Measurements from ENCODE around the gene PWWP2B.

The PWWP2B gene

DNA sequence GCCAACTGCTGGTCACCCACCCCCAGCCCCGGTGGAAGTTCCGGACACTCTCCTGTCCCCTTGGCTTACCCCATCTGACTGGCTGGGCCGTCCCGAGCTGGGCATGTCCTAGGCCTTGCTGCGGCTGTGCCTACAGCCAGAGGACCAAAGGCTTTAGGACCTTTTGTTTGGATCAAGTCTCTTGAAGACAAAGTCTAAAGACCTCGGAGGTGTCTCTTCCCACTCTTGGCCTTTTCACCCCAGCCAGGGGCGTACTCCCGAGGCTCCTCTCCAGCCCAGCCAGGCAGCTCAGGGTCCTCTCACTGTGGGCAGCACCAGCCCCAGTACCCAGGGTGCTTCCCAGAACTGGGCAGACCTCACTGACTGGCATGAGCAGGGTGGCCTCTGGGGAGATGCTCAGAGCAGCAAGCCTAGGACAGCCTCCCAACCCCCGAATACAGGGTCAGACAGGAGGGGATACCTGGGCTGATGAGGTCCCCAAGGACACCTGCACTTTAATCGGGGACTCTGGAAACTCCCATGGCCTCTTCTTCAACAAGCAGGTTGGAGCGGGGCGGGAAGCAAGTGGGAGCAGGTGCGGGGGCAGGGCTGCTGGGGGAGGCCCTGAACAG lies 2.7 kb upstream of the PWWP2B start:
- DNase-seq (ENCODE audit: low read depth) = no peak

DNA sequence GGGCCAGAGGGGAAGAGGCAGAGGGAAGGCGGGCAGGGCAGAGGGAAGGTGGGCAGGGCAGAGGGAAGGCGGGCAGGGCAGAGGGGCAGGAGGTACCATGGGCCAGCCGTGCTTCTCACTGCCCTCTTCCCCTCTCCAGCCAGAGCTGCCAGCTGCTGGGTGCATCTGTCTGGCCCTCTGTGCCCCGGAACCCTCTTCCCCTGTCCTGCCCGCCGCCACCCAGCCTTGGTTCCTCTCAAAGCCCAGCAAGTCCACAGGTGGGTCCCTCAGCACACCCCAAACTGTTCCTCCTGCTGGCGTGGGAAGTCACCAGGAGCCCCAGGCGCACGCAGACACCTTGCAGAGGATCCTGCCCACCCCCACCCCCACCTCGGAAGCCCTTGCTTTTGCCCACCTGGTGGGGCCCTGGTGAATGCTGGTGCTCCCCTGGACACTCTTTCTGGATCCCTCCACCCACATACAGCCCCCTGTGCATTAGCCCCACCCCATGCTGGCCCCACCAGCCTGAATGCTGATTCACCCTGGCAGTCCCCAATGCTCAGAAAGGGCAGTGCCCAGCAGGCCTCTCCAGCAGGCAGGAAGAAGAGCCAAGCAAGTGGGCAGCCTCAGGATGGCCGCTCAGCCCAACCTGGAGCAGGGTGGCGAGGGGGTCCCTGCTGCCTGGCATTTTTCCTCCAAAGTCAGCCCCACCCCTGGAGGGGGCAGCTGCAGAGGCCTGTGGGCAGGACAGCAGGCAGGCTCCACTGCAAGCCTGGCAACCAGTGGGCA lies 1.9 kb upstream of the PWWP2B start:
- no peak for DNase-seq (ENCODE audit: low read depth)

DNA sequence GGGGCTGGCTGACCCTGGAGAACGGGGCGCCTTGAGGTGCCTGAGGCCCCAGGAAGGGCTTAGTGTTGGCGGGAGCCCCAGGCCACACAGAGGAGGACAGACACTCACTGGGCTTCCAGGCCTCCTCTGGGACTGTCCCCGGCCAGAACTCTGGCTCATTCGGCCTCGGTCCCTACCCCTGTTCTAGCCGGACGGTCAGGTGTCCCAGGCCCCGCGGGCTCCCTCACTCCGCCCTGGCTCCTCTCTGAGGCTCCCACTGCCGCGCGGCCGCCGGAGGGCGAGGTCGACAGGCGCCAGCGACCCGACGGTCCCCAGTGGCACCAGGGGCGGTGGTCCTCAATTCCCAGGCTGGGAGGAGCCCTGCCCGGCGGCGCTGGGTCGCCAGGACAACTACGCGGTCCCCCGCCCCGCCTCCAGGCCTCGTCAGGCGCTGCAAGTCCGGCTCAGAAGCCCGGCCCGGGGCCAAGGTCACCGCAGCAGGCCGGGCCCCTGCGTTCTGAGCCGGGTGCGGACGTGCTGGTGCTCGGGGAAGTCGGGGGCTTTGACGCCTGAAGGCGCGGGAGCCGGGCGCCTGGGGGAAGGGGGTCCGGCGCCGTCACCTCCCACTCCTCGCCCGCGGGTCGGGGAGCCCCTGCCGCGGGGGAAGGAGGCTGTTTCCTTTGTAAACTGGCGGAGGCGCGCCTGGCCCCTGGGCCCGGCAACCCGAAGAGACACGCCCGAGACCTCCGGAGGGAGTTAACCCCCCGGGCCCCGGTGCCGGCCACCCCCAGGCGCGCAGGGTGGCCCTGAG lies 1.1 kb upstream of the PWWP2B start:
- DNase-seq (ENCODE audit: low read depth) = no peak

DNA sequence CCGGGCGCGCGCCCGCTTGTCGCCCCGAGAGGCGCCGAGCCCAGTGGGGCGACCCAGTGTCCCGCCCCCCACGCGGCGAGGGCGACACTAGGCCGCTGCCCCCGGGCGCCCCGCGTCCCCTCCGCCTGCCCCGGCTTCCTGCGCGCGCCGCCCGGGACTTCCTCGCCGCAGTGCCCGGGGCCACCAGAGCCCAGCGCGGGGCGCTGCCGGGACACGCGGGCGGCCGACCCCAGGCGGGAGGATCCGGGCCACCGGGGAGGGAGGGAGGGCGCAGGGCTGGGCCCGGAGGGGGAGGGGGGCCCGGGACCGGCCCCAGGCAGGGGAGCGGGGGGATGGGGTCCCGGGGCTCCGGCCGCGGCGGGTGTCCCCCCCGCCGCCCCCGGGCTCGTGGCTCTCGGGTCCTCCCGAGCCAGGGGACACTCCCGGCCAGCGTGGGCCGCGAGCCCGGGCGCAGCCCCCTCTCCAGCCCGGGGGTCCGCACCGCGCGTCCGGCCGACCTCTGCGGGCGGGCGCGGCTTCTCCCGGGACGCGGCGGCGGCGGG lies 435 bp upstream of the PWWP2B start:
- DNase-seq (ENCODE audit: low read depth) = no peak

DNA sequence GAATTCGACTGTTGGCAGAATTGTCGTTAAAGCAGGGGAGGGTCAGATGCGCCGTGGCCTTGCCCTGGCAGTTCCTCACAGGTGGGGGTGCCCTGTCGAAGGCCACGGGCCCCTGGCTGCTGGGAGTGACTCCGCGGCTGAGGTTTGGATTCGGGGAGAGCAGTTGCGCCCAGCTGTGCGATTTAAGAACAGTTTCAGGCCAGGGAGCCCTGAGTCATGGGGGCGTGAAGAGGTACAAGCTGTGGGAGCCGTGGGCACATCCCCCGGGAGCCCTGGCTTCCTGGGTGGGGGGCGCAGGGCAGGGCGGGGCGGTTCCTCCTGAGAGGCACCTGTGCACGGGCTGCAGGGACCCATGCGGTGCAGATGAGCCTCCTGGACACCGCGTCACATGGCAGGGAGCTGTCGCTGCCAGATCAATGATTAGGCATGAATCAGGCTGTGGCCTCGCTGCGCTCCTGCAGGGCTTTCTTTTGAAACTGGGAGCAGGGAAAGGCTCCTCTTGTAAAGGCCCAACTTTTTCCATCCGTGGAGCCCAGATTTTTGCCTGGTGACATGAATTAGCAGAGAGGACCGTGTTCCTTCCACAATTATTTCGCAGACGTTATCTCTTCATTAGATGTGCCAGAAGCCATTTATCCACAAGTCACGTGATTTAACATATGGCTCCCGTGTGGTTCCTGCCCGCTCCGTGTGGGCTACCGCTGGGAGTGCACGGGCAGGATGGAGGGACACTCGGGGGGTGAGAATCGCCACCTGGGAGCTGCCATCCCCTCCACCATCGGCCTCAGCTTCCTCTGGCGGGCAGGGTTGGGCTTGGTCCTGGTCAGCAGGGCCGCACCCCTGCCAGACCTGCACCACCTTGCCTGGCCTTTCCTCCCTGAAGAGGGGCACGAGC lies 918 bp downstream of the PWWP2B start:
- no peak for DNase-seq (ENCODE audit: low read depth)

DNA sequence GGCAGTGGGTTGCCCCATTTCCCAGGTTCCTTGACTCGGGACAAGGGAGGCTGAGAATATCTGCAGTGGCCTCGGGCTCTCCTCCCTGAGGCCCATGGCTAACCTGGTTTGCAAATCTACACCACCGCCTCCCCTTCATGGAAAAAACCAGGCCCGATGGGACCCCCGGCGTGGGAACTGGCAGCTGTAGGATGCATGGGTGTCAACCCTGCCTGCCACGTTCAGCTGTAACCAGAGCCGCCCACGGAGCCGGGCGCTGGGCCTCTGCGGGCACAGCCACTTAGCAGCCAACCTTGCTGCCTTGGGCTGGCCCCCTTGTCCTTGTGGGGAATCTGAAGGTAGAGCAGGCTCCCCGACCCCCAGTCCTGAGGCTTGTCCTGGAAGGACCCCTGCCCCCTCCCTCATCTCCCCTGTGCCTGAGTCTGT lies 1.6 kb downstream of the PWWP2B start:
- DNase-seq (ENCODE audit: low read depth) = no peak

DNA sequence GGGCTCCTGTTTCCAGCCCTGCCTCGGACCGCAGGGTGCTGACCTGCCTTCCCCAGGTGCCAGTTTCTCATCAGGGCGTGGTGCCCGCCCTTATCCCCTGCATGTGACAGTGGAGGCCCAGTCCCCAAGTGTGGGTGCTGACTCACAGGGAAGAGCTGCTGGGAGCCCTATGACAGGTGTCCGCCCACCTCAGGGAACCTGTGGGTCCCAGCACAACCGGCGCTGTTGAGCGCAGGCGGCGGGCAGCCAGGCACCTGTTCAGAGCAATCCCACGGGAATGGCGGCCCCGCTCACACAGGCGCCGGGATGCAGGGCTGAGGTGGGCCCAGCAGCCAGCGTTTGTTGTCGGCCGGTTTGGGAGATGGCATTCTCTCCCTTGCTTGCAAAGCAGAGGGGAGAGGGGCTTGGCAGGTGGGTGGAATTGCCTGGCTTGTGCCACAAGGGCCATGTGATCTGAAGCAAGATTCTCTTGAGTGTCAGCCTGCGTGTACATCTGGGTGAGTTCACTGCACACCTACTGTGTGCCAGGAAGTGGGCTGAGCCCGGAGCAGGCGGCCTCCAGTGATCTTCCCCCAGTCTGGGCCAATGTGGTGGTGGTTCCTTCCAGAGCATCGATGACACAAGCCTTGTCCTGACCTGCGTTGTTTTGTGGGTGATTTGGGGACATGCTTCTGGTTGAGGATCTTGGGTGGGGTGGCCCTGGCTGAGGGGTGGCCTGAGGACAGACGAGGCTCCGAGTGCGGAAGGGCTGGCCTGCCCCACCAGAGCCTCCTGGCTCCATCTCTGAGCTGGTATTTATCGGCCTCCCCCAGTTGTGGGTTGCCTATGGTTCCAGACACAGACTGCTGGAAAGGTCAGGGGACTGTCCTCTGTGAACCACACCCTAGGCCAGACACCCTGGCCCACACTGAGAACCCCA lies 2.4 kb downstream of the PWWP2B start:
- no peak for DNase-seq (ENCODE audit: low read depth)

DNA sequence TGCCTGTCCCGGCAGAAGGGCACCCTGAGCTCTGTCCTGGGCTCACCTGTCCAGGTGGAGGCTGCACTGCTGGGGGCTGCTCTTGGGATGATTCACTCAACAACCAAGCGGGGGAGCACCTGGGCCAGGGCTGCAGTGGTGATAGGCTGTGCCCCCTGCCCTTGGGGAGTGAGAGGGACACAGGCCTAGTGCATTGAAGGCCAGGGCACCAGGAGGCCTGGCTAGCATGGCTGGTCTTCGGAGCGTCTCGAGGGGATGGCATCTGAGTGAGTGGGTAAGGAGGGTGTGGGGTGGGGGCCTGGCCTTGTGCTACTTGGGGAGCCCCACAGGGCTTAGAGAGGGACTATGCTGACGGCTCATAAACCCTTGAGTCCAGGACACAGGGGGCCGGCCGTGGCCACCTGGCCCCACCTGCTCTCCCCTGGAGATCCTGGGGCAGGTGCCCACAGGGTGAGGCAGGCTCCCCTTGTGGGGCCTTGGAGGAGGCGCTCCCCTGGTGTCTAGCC lies 3.1 kb downstream of the PWWP2B start:
- DNase-seq (ENCODE audit: low read depth) = no peak

DNA sequence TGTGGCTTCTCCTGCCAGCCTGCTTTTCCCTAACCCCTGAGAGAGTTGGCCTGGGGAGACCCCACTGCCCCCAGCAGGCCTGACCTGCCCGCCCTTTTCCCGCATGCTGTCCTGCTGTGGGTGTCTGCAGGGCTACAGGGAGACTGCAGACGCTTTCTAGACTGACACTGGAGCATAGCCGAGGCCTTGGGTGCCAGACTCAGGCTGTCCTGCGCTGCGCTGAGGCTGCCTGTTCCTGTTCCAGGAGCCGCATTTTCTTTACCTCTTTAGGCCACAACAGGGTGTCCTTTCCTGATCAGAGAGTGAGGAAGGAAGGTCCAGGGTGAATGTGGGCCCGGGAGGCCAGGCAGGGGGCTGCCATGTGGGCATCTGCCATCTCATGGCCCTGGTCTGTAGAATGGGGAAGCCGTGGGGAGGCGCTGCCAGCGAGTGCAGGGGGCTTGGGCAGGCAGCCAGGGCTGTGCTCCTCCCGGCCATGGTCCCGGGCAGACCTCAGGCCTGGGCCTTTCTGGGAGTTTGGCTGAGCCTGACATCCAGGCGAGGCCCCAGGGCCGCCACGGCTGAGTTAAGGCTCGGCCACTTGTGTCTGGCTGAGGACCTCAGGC lies 3.6 kb downstream of the PWWP2B start:
- no peak for DNase-seq (ENCODE audit: low read depth)

DNA sequence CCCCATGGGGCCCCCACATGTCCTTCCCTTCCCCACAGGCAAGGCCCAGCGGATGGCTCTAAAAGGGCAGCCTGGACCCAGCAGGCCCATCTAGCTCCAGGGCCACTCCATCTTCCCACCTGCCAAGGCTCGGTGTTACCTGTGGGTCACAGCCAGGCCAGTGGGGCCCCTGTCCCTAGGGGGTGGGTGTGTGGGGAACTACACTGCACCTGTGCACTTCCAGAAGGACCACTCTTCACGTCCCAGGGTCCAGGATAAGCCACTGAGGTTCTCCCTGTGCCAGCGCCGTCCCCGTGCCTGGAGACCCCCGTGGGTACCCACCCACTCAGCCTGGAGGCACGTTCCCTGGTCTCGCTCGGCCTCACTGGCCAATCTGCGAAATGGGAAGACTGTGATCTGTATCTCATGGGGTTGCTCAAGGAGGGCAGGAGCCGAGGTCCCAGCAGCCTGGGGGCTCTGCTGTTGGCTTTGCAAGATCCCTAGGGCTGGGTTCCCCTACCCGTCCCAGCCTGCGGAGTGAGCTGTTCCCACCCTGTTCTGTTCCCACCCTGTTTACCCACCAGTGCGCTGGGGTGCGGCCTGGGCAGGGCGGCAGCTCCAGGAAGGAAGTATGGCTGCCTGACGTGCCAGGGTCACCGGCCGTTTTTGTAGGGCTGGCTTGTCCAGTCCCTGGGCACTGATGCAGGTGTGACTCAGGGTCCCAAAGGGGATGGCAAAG lies 4.6 kb downstream of the PWWP2B start:
- no peak for DNase-seq (ENCODE audit: low read depth)

DNA sequence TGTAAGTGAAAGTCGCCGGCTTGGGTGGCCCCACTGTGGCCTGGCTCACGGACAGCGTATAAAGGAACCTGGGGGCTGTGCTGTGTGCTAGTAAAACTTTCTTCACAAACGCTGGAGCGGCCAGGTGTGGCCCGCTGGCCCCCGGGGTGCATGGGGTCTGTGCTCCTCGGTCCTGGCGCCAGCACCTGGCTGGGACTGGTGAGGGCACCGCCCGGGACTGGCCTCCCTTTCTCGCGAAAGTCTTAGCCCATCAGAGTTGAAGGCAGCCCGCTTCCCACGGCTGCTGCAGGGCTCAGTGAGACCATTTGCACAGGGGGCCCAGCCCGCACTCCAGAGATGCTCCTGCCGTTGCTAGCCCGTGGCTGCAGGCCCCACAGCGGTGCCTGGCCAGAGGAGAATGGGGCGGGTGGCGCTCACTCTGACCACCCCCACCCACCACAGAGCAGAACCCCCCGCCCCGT lies 5.8 kb downstream of the PWWP2B start:
- DNase-seq (ENCODE audit: low read depth) = no peak

DNA sequence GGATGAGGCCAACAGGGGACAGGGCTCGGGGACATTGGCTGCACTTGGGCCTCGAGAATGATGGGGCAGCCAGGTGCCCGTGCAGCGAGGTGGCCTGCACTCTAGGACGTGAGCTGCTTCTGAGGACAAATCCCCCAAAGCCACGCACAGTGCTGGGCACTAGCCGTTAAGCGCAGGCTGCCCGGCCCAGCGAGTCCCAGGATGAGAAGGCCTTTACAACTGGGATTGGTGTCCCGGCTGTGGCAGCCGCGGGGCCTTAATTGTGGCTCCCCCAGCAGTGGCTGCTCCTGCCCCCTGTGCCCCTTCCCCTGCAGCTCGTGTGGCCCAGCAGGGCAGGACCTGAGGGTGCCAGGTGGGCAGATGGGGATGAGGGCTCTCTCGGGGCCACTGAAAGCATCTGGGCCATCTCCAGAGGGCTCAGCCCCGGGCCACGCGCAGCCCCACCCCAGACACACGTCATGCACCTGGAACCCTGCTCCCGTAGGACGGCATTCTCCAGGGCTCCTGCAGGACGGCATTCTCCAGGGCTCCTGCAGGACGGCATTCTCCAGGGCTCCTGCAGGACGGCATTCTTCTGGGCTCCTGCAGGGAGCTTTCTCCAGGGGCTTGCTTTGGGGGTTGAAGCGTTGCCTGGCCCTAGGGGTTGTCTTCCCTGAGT lies 6.6 kb downstream of the PWWP2B start:
- DNase-seq (ENCODE audit: low read depth) = no peak

DNA sequence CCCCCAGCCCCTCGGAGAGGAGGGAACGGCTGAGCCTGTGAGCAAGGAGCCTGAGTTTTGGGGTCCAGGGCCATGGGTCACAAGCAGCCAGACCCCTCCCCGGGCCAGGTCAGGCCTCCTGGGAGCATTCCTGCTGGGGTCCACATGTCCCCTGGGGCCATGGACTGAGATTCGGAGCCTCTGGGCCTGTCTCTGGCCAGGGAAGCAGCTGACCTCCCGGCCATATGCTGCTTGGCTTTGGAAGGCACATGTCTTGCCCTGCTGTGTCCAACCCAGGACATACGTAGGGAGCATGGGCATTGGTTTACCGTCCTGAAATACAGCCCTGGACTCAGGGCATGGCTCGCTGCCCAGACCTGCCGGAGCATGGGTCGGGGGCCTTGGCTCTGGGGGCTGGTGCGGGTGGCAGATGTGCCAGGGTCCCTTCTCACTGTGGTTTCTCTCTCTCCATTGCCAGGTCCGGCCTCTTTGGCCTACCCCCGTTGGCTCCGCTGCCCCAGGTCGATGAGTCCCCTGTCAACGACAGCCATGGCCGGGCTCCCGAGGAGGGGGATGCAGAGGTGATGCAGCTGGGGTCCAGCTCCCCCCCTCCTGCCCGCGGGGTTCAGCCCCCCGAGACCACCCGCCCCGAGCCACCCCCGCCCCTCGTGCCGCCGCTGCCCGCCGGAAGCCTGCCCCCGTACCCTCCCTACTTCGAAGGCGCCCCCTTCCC lies 7.3 kb downstream of the PWWP2B start:
- no peak for DNase-seq (ENCODE audit: low read depth)

DNA sequence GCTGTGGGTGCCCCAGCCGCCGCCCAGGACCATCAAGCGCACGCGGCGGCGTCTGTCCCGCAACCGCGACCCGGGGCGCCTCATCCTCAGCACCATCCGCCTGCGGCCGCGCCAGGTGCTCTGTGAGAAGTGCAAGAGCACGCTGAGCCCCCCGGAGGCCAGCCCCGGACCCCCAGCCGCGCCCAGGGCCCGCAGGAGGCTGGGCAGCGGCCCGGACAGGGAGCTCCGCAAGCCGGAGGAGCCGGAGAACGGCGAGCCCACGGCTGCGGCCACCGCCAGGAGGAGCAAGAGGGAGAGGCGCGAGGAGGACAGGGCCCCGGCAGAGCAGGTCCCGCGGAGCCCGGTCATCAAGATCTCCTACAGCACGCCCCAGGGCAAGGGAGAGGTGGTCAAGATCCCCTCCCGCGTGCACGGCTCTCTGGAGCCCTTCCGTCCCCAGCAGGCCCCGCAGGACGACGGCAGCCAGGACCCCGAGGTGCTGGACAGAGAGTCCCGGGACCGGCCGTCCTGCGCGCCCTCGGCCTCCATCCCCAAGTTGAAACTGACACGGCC lies 8.0 kb downstream of the PWWP2B start:
- DNase-seq (ENCODE audit: low read depth) = no peak

DNA sequence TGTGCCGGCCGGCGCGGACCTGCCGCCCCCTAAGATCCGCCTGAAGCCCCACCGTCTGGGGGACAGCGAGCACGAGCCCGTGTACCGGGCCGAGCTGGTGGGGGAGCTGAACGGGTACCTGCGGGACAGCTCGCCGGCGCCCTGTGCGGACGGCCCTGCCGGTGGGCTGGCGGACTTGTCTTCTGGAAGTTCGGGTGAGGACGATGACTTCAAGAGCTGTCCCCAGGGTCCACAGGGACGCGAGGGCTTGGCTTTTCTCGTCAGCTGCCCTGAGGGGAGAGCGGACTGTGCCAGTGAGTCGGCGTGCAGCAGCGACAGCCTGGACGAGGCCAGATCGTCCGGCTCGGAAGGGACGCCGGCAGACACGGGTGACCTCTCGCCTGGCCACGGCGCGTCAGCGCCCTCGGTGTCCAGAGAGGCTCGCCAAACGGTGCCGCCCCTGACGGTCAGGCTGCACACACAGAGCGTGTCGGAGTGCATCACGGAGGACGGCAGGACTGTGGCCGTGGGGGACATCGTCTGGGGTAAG lies 8.5 kb downstream of the PWWP2B start:
- DNase-seq (ENCODE audit: low read depth) = no peak

DNA sequence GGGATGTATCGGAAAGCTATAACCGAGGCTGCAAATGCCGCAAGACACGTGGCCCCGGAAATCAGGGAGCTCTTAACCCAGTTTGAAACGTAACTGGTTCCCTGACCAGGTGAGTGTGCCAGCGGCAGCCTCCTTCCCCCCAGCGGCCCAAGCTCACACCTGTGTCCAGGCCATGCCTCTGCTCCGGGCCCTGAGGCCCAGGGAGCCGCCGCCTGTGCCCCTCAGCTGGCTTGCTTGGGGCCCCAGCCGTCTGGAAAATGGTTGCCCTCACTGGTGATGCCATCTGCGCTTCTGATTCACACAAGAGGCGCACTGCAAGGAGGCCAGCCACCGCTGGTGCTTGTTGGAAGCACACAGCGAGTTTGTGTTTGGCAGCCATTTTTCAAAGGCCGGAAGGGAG lies 9.2 kb downstream of the PWWP2B start:
- no peak for DNase-seq (ENCODE audit: low read depth)

DNA sequence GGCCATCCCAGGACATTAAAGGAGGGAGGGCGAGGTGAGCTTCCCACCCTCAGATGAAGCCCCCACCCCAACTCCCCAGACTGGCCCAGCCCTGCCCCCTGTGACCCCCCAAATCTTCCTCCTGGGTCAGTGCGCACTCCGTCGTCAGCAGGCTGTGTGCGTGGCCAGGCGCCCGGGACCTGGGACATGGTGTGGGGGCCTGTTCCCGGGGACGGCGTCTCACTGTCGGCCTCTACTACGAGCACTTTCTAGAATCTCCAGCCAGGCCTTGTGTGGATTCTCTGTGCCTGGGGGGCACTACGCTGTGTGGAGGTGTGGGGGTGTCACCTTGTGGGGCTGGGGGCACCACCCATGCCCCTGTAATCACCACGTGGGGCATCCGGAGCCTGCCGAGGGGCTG lies 9.8 kb downstream of the PWWP2B start:
- DNase-seq (ENCODE audit: low read depth) = no peak

Data from HS-27A (cell line).